HepG2 (cell line): ENCODE data around the gene MRPL20. TPM values are rescaled to one million over a fixed set of nuclear protein-coding genes. Genes with fewer than 3 reads are reported as not detected.

Source experiments
- ATAC-seq: fragments of 200-7000 bp; cut with Tn5 transposase; 3 replicates; pipeline ENCODE4 v1.9.1; 2020; ENCODE audit warnings: mild to moderate bottlenecking, moderate library complexity
- BruUV-seq: library from RNA; stranded (reverse); fragments of 400-500 nt; replicated peaks from 2 replicates; lab custom pipeline; 2021; lab: Mats Ljungman, UMichigan
- CTCF ChIA-PET: fragments of 300-600 bp; formaldehyde crosslinking; extraction: SDS; loops from one replicate; lab custom pipeline; 2021; ENCODE audit warnings: low total read pairs, inconsistent platforms, low intra/inter-chr PET ratio; lab: Yijun Ruan, JAX
- POLR2A ChIA-PET: fragments of 350-600 bp; sonication (Branson Sonifier 250); formaldehyde crosslinking; loops from one replicate; lab custom pipeline; 2020; ENCODE audit warnings: antibody characterized with exemption, inconsistent platforms; lab: Yijun Ruan, JAX
- DNase-seq: peaks from one replicate; pipeline ENCODE4 v3.0.0-alpha.2; 2015; ENCODE audit warnings: low spot score
- FAIRE-seq: peaks from 3 replicates; lab custom pipeline; 2011; peaks lifted over from hg19 to GRCh38; lab: Jason Lieb, UNC
- H2AFZ ChIP-seq: one replicate; pipeline ENCODE4 v1.6.1; 2011; ENCODE audit warnings: low read length, inconsistent platforms
- H3K27ac ChIP-seq: fragments of 300-600 bp; 3 replicates; pipeline ENCODE4 v1.8.0; 2011; ENCODE audit warnings: mixed run types, mild to moderate bottlenecking, mixed read lengths, low read length, inconsistent platforms; ENCODE audit not compliant: insufficient read depth; ENCODE audit errors: extremely low read length
- H3K27me3 ChIP-seq, 2 experiments: fragments of 200-600 bp in 1 of 2; 2 replicates in 1 of 2; 3 replicates in 1 of 2; pipeline versions ENCODE4 v1.6.0 to v1.8.0; 2011; ENCODE audit warnings: low read length in 2 of 2, mild to moderate bottlenecking in 2 of 2, moderate library complexity in 2 of 2, inconsistent platforms in 1 of 2; ENCODE audit not compliant: insufficient read depth in 2 of 2, control insufficient read depth in 1 of 2
- H3K36me3 ChIP-seq, 2 experiments: fragments of 200-600 bp in 1 of 2; replicated peaks in 1 of 2; 2 replicates in 1 of 2; 3 replicates in 1 of 2; pipeline versions ENCODE4 v1.5.1 to v1.8.0; 2011; ENCODE audit warnings: low read length in 2 of 2, inconsistent platforms in 1 of 2; ENCODE audit not compliant: insufficient read depth in 2 of 2, control insufficient read depth in 1 of 2
- H3K4me1 ChIP-seq: 2 replicates; pipeline ENCODE4 v1.5.1; 2012; ENCODE audit warnings: low read length, inconsistent platforms; ENCODE audit not compliant: insufficient read depth
- H3K4me2 ChIP-seq: 2 replicates; pipeline ENCODE4 v1.6.0; 2011; ENCODE audit warnings: low read depth, low read length, inconsistent platforms
- H3K4me3 ChIP-seq, 3 experiments: fragments of 200-600 bp in 1 of 3; sonication (generic), shearing (Covaris generic) in 1 of 3; replicated peaks in 1 of 3; 2 replicates each; pipeline ENCODE4 v1.5.1; 2011 to 2016; ENCODE audit warnings: low read length in 3 of 3, inconsistent platforms in 2 of 3, low read depth in 2 of 3, mild to moderate bottlenecking in 2 of 3, control low read depth in 1 of 3, mixed read lengths in 1 of 3; ENCODE audit not compliant: insufficient read depth in 1 of 3
- H3K79me2 ChIP-seq: one replicate; pipeline ENCODE4 v1.6.1; 2011; ENCODE audit warnings: low read length, inconsistent platforms; ENCODE audit not compliant: insufficient read depth
- H3K9ac ChIP-seq: 2 replicates; pipeline ENCODE4 v1.6.0; 2011; ENCODE audit warnings: mild to moderate bottlenecking, low read depth, low read length, inconsistent platforms; ENCODE audit not compliant: insufficient read depth
- H3K9me3 ChIP-seq: 2 replicates; pipeline ENCODE4 v1.5.1; 2012; ENCODE audit warnings: mild to moderate bottlenecking, low read length
- H4K20me1 ChIP-seq: 2 replicates; pipeline ENCODE4 v1.6.0; 2011; ENCODE audit warnings: inconsistent platforms, mild to moderate bottlenecking, low read length, moderate library complexity; ENCODE audit not compliant: insufficient read depth
- AHDC1 ChIP-seq: sonication (generic); formaldehyde crosslinking; IDR thresholded peaks from 2 replicates; pipeline ENCODE4 v1.5.1; 2020; ENCODE audit warnings: mild to moderate bottlenecking, missing genetic modification reagents, borderline replicate concordance
- ASH2L ChIP-seq: fragments of 300-600, 200-600 bp; sonication (generic); IDR thresholded peaks from 2 replicates; pipeline ENCODE4 v1.7.0; 2017; ENCODE audit warnings: low read depth, mild to moderate bottlenecking, moderate library complexity, mixed read lengths, low read length; ENCODE audit not compliant: insufficient read length
- ESRRA ChIP-seq: sonication (generic); formaldehyde crosslinking; IDR thresholded peaks from 2 replicates; pipeline ENCODE4 v1.5.1; 2020; ENCODE audit warnings: mild to moderate bottlenecking, low read depth, missing genetic modification reagents
- KMT2B ChIP-seq: IDR thresholded peaks from 2 replicates; pipeline ENCODE4 v1.6.1; 2016; ENCODE audit warnings: missing genetic modification reagents, missing compliant biosample characterization
- TAF15 ChIP-seq: fragments of 200-400 bp; formaldehyde crosslinking; IDR thresholded peaks from one replicate; pipeline ENCODE4 v1.6.1; 2018; ENCODE audit warnings: mild to moderate bottlenecking, low read depth, low read length; ENCODE audit not compliant: poor library complexity, severe bottlenecking
- THYN1 ChIP-seq: sonication (generic); formaldehyde crosslinking; IDR thresholded peaks from 2 replicates; pipeline ENCODE4 v1.8.1; 2023; ENCODE audit warnings: low read depth, mild to moderate bottlenecking, moderate library complexity, missing genetic modification reagents, borderline replicate concordance
- ZFP36L2 ChIP-seq: sonication (generic); formaldehyde crosslinking; IDR thresholded peaks from 2 replicates; pipeline ENCODE4 v1.4.0; 2020; ENCODE audit warnings: missing genetic modification reagents
- ZNF616 ChIP-seq: sonication (generic); formaldehyde crosslinking; IDR thresholded peaks from 2 replicates; pipeline ENCODE4 v1.5.0; 2020; ENCODE audit warnings: low read depth, mild to moderate bottlenecking, missing genetic modification reagents
- ZNF652 ChIP-seq: IDR thresholded peaks from 2 replicates; pipeline ENCODE4 v1.6.1; 2016; ENCODE audit warnings: low read depth, borderline replicate concordance
- ZNF850 ChIP-seq: sonication (generic); formaldehyde crosslinking; conservative IDR thresholded peaks from 2 replicates; pipeline ENCODE4 v1.9.0; 2021; ENCODE audit warnings: mild to moderate bottlenecking, missing genetic modification reagents
- WGBS: methylation state at CpG from one replicate; pipeline ENCODE4 v1.1.6; 2017; ENCODE audit warnings: low lambda C conversion rate; 5-methylcytosine and 5-hydroxymethylcytosine counted together
- in situ Hi-C: cut with HindIII; loops from 2 replicates; pipeline ENCODE4 v1.10.0; 2017; ENCODE audit warnings: low pct_unique_long_range_greater_than_20kb; ENCODE audit not compliant: extremely low pct_ligation_motif_present
- intact Hi-C: fragments of 100-400 bp; cut with micrococcal nuclease; formaldehyde crosslinking; loops from one replicate; pipeline ENCODE4 v1.10.0; 2022; ENCODE audit not compliant: unreplicated experiment
- polyA plus RNA-seq, 8 experiments: library from polyadenylated mRNA; depleted of rRNA in 3 of 8; stranded (reverse) in 7 of 8; unstranded in 1 of 8; fragments of >200 nt; fragmentation: Illumina TruSeq in 4 of 8; extraction: Trizol in 4 of 8; gene quantifications; 2 replicates each; pipeline versions ENCODE4 v1.2.1 to v1.2.3, GENCODE V29; 2011 to 2016; ENCODE audit warnings: low read depth in 4 of 8, missing spikeins in 1 of 8, mixed read lengths in 1 of 8; ENCODE audit not compliant: insufficient read depth in 1 of 8
- total RNA-seq, 5 experiments: library from RNA; depleted of rRNA; stranded (reverse); fragments of >200 nt; fragmentation: Illumina TruSeq; extraction: Trizol; gene quantifications; 2 replicates each; pipeline ENCODE4 v1.2.3, GENCODE V29; 2016; ENCODE audit warnings: low read depth in 1 of 5
- TF ChIP-seq, protein P1 (sequence below): sonication (generic); formaldehyde crosslinking; IDR thresholded peaks from 2 replicates; pipeline ENCODE4 v1.4.0; 2020; ENCODE audit warnings: mild to moderate bottlenecking, low read depth, missing genetic modification reagents
- TF ChIP-seq, protein P2 (sequence below): sonication (generic); formaldehyde crosslinking; IDR thresholded peaks from 2 replicates; pipeline ENCODE4; 2020; ENCODE audit warnings: missing genetic modification reagents, mild to moderate bottlenecking, borderline replicate concordance

The MRPL20 gene
- total and polyA plus RNA-seq, 2 of the 13 experiments (the other 11 are each of a cell fraction or from before 2014, with no cell fraction given): 59.2 to 127 TPM

DNA sequence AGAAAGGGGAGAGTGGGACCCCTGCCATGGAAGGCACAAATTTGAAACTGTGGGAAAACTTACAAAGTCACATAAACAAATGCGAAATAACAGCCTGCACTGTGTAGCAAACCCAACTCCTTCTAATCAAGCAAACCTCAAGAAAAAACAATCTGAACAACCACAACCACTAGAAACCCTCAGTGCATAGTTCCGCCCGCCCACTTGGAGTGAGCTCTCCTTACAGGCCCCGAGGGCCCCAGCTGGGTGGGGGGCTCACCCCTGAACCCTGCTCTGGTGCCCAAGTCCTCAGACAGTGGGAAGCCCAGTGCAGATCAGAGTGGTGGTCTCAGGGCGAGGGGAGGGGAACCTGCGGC, 47.8 kb downstream of the MRPL20 start:
- Histone ChIP-seq H4K20me1 (no peaks in the 10 kb centered on the region), H3K79me2 (peaks cover 4% of the 10 kb centered on the region), H3K4me1 (peaks cover 57% of the 10 kb centered on the region), H3K27ac (peak overlapping the region; percentile 88), H3K4me2 (peak overlapping the region; percentile 92), H3K36me3 (no peaks in the 10 kb centered on the region), H3K9ac (peak overlapping the region; percentile 80), H3K9me3 (no peaks in the 10 kb centered on the region), H3K27me3 (no peaks in the 10 kb centered on the region), H2AFZ (no peak overlapping the region), H3K4me3 (peak overlapping the region; percentile 69 to 74 (median 71))
- BruUV-seq: TSS peak; percentile 62
- ChIA-PET CTCF (no interaction called here), POLR2A (interaction anchor here (0.9 to 4.0 kb wide), 6 partner anchors 11 to 72 kb away, joined by 3 to 38 read pairs (median 14); partner anchors contain the start of genes AURKAIP1, CCNL2 and DVL1)
- DNase-seq (no peak), FAIRE-seq (no peak), ATAC-seq (peak; percentile 1; the same call in 1 of the 3 replicates)
- 38% methylated on average over 5 of the region's 6 CpGs for WGBS
- intact Hi-C loops: no loop called here
- in situ Hi-C loops: no loop called here
- no peak for TF ChIP-seq TAF15
- no peak for TF ChIP-seq THYN1 (CRISPR knock-in tag)
- no peak for TF ChIP-seq ZNF850
- TF ChIP-seq, protein P1, sequence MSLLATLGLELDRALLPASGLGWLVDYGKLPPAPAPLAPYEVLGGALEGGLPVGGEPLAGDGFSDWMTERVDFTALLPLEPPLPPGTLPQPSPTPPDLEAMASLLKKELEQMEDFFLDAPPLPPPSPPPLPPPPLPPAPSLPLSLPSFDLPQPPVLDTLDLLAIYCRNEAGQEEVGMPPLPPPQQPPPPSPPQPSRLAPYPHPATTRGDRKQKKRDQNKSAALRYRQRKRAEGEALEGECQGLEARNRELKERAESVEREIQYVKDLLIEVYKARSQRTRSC (CRISPR knock-in tag): no peak
- TF ChIP-seq ZFP36L2: no peak
- no peak for TF ChIP-seq AHDC1
- no peak for TF ChIP-seq ESRRA (CRISPR knock-in tag)
- no peak for TF ChIP-seq KMT2B (CRISPR knock-in tag)
- no peak for TF ChIP-seq ASH2L
- TF ChIP-seq, protein P2, sequence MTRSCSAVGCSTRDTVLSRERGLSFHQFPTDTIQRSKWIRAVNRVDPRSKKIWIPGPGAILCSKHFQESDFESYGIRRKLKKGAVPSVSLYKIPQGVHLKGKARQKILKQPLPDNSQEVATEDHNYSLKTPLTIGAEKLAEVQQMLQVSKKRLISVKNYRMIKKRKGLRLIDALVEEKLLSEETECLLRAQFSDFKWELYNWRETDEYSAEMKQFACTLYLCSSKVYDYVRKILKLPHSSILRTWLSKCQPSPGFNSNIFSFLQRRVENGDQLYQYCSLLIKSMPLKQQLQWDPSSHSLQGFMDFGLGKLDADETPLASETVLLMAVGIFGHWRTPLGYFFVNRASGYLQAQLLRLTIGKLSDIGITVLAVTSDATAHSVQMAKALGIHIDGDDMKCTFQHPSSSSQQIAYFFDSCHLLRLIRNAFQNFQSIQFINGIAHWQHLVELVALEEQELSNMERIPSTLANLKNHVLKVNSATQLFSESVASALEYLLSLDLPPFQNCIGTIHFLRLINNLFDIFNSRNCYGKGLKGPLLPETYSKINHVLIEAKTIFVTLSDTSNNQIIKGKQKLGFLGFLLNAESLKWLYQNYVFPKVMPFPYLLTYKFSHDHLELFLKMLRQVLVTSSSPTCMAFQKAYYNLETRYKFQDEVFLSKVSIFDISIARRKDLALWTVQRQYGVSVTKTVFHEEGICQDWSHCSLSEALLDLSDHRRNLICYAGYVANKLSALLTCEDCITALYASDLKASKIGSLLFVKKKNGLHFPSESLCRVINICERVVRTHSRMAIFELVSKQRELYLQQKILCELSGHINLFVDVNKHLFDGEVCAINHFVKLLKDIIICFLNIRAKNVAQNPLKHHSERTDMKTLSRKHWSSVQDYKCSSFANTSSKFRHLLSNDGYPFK (CRISPR knock-in tag): no peak
- no peak for TF ChIP-seq ZNF652 (CRISPR knock-in tag)
- TF ChIP-seq ZNF616 (CRISPR knock-in tag): no peak
